MM.1S (cell line): Measurements from ENCODE around the gene KDM7A.

Source experiments
- CTCF ChIP-seq: fragments of 300-600 bp; sonication (generic); IDR thresholded peaks from 2 replicates; pipeline ENCODE4 v1.5.1; 2016; ENCODE audit warnings: antibody characterized with exemption, low read length, mixed read lengths
- EZH2 ChIP-seq: fragments of 300-600 bp; sonication (generic); optimal IDR thresholded peaks from 2 replicates; pipeline ENCODE3; 2017; ENCODE audit warnings: low read depth, mild to moderate bottlenecking, antibody characterized with exemption, low read length, mixed read lengths

- TF ChIP-seq CTCF (no peak), EZH2 (no peak)
Measured at GRCh38 chr7:140213684-140214074, 36.9 kb upstream of the KDM7A start.
